Body of pancreas (tissue), 4 donors: ENCODE results near the gene SPAG5.

Experiments used
- CTCF ChIP-seq, 7 experiments: fragments of 450-650 bp in 4 of 7; fragments of 200-600 bp in 3 of 7; sonication (generic) in 3 of 7; IDR thresholded peaks; one replicate each; pipeline ENCODE4 v1.5.1; 2016 to 2019; ENCODE audit warnings: antibody characterized with exemption in 7 of 7
- POLR2A ChIP-seq, 3 donors: fragments of 450-650 bp; IDR thresholded peaks; one replicate each; pipeline ENCODE4 v1.6.1; 2016; ENCODE audit warnings: antibody characterized with exemption in 3 of 3, mild to moderate bottlenecking in 2 of 3

- TF ChIP-seq CTCF (IDR thresholded peaks at IDR 0.05): no peak
- TF ChIP-seq POLR2A (IDR thresholded peaks at IDR 0.05): no peak
These were observed 16.6 kb upstream of the SPAG5 start for GRCh38 chr17:28615260-28615940.
